SU-DHL-6 (cell line): Measurements from ENCODE around the gene LENEP.
"Not testable (repeated sequence)": the region's sequence is repeated elsewhere in the genome, so short reads cannot be mapped to it uniquely, and the experiment has no call there.

Source experiments
- H2AFZ ChIP-seq: fragments of 200-600 bp; sonication (generic); 2 replicates; pipeline ENCODE4 v1.6.1; 2014; ENCODE audit warnings: low read depth, mild to moderate bottlenecking, moderate library complexity, mixed read lengths, antibody characterized with exemption, low read length; ENCODE audit not compliant: severe bottlenecking
- H3F3A ChIP-seq: fragments of 200-600 bp; shearing (Covaris generic); 2 replicates; pipeline ENCODE4 v1.6.0; 2016; ENCODE audit warnings: antibody characterized with exemption, mild to moderate bottlenecking; ENCODE audit not compliant: insufficient read depth
- H3K27ac ChIP-seq: fragments of 200-600 bp; sonication (generic); 2 replicates; pipeline ENCODE4 v1.5.1; 2016; ENCODE audit warnings: low read depth, mild to moderate bottlenecking, low read length, moderate library complexity, mixed read lengths
- H3K27me3 ChIP-seq: fragments of 200-600 bp; sonication (generic), shearing (Covaris generic); 2 replicates; pipeline ENCODE4 v1.6.0; 2014; ENCODE audit warnings: mild to moderate bottlenecking, low read length
- H3K36me3 ChIP-seq: fragments of 200-600 bp; sonication (generic); 2 replicates; pipeline ENCODE4 v1.6.1; 2014; ENCODE audit warnings: mild to moderate bottlenecking, low read length, mixed read lengths
- H3K4me2 ChIP-seq: fragments of 300-600, 200-600 bp; shearing (Covaris generic), sonication (generic); 2 replicates; pipeline ENCODE4 v1.6.0; 2014; ENCODE audit warnings: low read length, low read depth, mild to moderate bottlenecking; ENCODE audit not compliant: poor library complexity, severe bottlenecking
- H3K4me3 ChIP-seq: fragments of 200-600 bp; sonication (generic); 2 replicates; pipeline ENCODE4 v1.5.1; 2014; ENCODE audit warnings: antibody characterized with exemption, low read length, mild to moderate bottlenecking, mixed read lengths; ENCODE audit not compliant: insufficient read depth, poor library complexity, severe bottlenecking
- H3K79me2 ChIP-seq: fragments of 200-600 bp; sonication (generic); 2 replicates; pipeline ENCODE4 v1.6.1; 2014; ENCODE audit warnings: mild to moderate bottlenecking, low read length, moderate library complexity; ENCODE audit not compliant: insufficient read depth
- H3K9ac ChIP-seq: fragments of 200-600 bp; sonication (generic); 2 replicates; pipeline ENCODE4 v1.7.0; 2014; ENCODE audit warnings: mild to moderate bottlenecking, low read length
- H3K9me2 ChIP-seq: fragments of 200-600 bp; sonication (generic); replicated peaks from 2 replicates; pipeline ENCODE4 v1.6.1; 2014; ENCODE audit warnings: low read length; ENCODE audit not compliant: insufficient read depth
- H3K9me3 ChIP-seq: fragments of 200-600 bp; sonication (generic); 2 replicates; pipeline ENCODE4 v1.6.1; 2014; ENCODE audit warnings: low read length, mixed read lengths; ENCODE audit not compliant: insufficient read depth
- H4K20me1 ChIP-seq: fragments of 200-600 bp; sonication (generic); 2 replicates; pipeline ENCODE4 v1.6.1; 2014; ENCODE audit warnings: low read depth, mild to moderate bottlenecking, antibody characterized with exemption, low read length, moderate library complexity, mixed read lengths
- CTCF ChIP-seq: fragments of 200-600 bp; sonication (generic); IDR thresholded peaks from one replicate; pipeline ENCODE4 v1.5.1; 2017; ENCODE audit warnings: antibody characterized with exemption, mild to moderate bottlenecking, low read length, moderate library complexity; ENCODE audit not compliant: insufficient read depth, poor library complexity, severe bottlenecking
- EZH2phosphoT487 ChIP-seq: fragments of 200-600 bp; sonication (generic), shearing (Covaris generic); conservative IDR thresholded peaks from 2 replicates; pipeline ENCODE4 v1.6.1; 2018; ENCODE audit warnings: mild to moderate bottlenecking, antibody characterized with exemption, low read length, moderate library complexity, mixed read lengths

Gene LENEP

GRCh38 chr1:154995301-154995983, 2.1 kb downstream of the LENEP start:
- H3K27ac ChIP-seq, H3K9ac ChIP-seq, H3K4me2 ChIP-seq: not testable (repeated sequence)

GRCh38 chr1:154996966-154997701, 3.7 kb downstream of the LENEP start:
- no peaks in the 10 kb centered on the region for H3K27me3 ChIP-seq
- no peak overlapping the region for H3K9ac ChIP-seq
- H3F3A ChIP-seq = peaks cover 16% of the 10 kb centered on the region
- H3K36me3 ChIP-seq = no peaks in the 10 kb centered on the region
- H4K20me1 ChIP-seq = no peaks in the 10 kb centered on the region
- no peaks in the 10 kb centered on the region for H3K79me2 ChIP-seq
- TF ChIP-seq EZH2phosphoT487 = no peak
- TF ChIP-seq CTCF = no peak
- H2AFZ ChIP-seq = no peak overlapping the region
- no peak overlapping the region for H3K4me2 ChIP-seq
- H3K9me2 ChIP-seq = no peaks in the 10 kb centered on the region
- no peaks in the 10 kb centered on the region for H3K9me3 ChIP-seq
- H3K4me3 ChIP-seq = no peak overlapping the region
- H3K27ac ChIP-seq = no peak overlapping the region

More at GRCh38 chr1:154995301-154995983, 2.1 kb downstream of the LENEP start:
- H3K79me2 ChIP-seq, H3K4me3 ChIP-seq, H3K36me3 ChIP-seq, H3K9me2 ChIP-seq, H2AFZ ChIP-seq, H3K27me3 ChIP-seq, H4K20me1 ChIP-seq, H3K9me3 ChIP-seq: not testable (repeated sequence)
- peaks cover 16% of the 10 kb centered on the region for H3F3A ChIP-seq

GRCh38 chr1:154998201-154998780, 4.9 kb downstream of the LENEP start:
- H3F3A ChIP-seq = peaks cover 16% of the 10 kb centered on the region
- H3K4me2 ChIP-seq = no peak overlapping the region
- H2AFZ ChIP-seq = no peak overlapping the region
- H3K27me3 ChIP-seq = no peaks in the 10 kb centered on the region
- H3K36me3 ChIP-seq = no peaks in the 10 kb centered on the region
- no peak overlapping the region for H3K27ac ChIP-seq
- no peaks in the 10 kb centered on the region for H3K9me2 ChIP-seq
- H4K20me1 ChIP-seq = no peaks in the 10 kb centered on the region
- no peaks in the 10 kb centered on the region for H3K9me3 ChIP-seq
- no peak overlapping the region for H3K4me3 ChIP-seq
- H3K9ac ChIP-seq = no peak overlapping the region
- no peaks in the 10 kb centered on the region for H3K79me2 ChIP-seq
- no peak for TF ChIP-seq CTCF
- no peak for TF ChIP-seq EZH2phosphoT487
